Skin epidermis (tissue), 12 donors: ENCODE results near the gene SBF2.

Source experiments
- H3K27ac ChIP-seq, 21 experiments: fragments of 200-600 bp; sonication (generic) in 11 of 21; one replicate each; pipeline ENCODE4 v1.5.0; 2020; ENCODE audit warnings: mild to moderate bottlenecking in 3 of 21, inconsistent platforms in 2 of 21, moderate library complexity in 2 of 21
- H3K4me3 ChIP-seq, 7 experiments: fragments of 200-600 bp; sonication (generic) in 2 of 7; one replicate each; pipeline ENCODE4 v1.5.0; 2020; ENCODE audit warnings: inconsistent platforms in 2 of 7, mild to moderate bottlenecking in 2 of 7, moderate library complexity in 1 of 7

Gene SBF2

GRCh38 chr11:9820260-9820659, 473.8 kb downstream of the SBF2 start:
- no peak overlapping the region for H3K4me3 ChIP-seq
- peak overlapping the region in 4 of 21 experiments; percentile 4 to 20 (median 16) for H3K27ac ChIP-seq

GRCh38 chr11:9817191-9817590, 476.8 kb downstream of the SBF2 start:
- H3K4me3 ChIP-seq = no peak overlapping the region
- no peak overlapping the region for H3K27ac ChIP-seq

- peak overlapping the region in 3 of 21 experiments; percentile 26 to 49 (median 31) for H3K27ac ChIP-seq
- no peak overlapping the region for H3K4me3 ChIP-seq
These were observed 478.4 kb downstream of the SBF2 start for GRCh38 chr11:9815486-9816136.

GRCh38 chr11:9814108-9814507, 479.9 kb downstream of the SBF2 start:
- H3K27ac ChIP-seq = no peak overlapping the region

GRCh38 chr11:9808943-9809342, 485.1 kb downstream of the SBF2 start:
- Histone ChIP-seq H3K27ac (no peak overlapping the region), H3K4me3 (no peak overlapping the region)

More at GRCh38 chr11:9814108-9814507, 479.9 kb downstream of the SBF2 start:
- no peak overlapping the region for H3K4me3 ChIP-seq

GRCh38 chr11:9806946-9807687, 486.9 kb downstream of the SBF2 start:
- no peak overlapping the region for H3K27ac ChIP-seq

GRCh38 chr11:9804419-9804902, 489.6 kb downstream of the SBF2 start:
- H3K27ac ChIP-seq = peak overlapping the region in 9 of 21 experiments; percentile 7 to 62 (median 42)

More at GRCh38 chr11:9806946-9807687, 486.9 kb downstream of the SBF2 start:
- no peak overlapping the region for H3K4me3 ChIP-seq

GRCh38 chr11:9803685-9804418, 490.2 kb downstream of the SBF2 start:
- H3K4me3 ChIP-seq = no peak overlapping the region
- H3K27ac ChIP-seq = peak overlapping the region in 13 of 21 experiments; percentile 5 to 62 (median 42)

More at GRCh38 chr11:9804419-9804902, 489.6 kb downstream of the SBF2 start:
- no peak overlapping the region for H3K4me3 ChIP-seq

GRCh38 chr11:9802291-9802861, 491.6 kb downstream of the SBF2 start:
- no peak overlapping the region for H3K4me3 ChIP-seq
- peak overlapping the region in 12 of 21 experiments; percentile 11 to 67 (median 38) for H3K27ac ChIP-seq

- H3K27ac ChIP-seq = peak overlapping the region in 1 of 21 experiments; percentile 3
- no peak overlapping the region for H3K4me3 ChIP-seq
These were observed 494.1 kb downstream of the SBF2 start for GRCh38 chr11:9799886-9800285.

GRCh38 chr11:9797300-9797699, 496.7 kb downstream of the SBF2 start:
- Histone ChIP-seq H3K4me3 (no peak overlapping the region), H3K27ac (peak overlapping the region in 1 of 21 experiments; percentile 21)

GRCh38 chr11:9796854-9797253, 497.2 kb downstream of the SBF2 start:
- peak overlapping the region in 4 of 21 experiments; percentile 4 to 34 (median 24) for H3K27ac ChIP-seq
- no peak overlapping the region for H3K4me3 ChIP-seq

- Histone ChIP-seq H3K27ac (peak overlapping the region in 4 of 21 experiments; percentile 4 to 34 (median 24)), H3K4me3 (no peak overlapping the region)
These were observed 497.8 kb downstream of the SBF2 start for GRCh38 chr11:9796266-9796665.

GRCh38 chr11:9790703-9791102, 503.3 kb downstream of the SBF2 start:
- H3K27ac ChIP-seq = no peak overlapping the region
- H3K4me3 ChIP-seq = no peak overlapping the region

- H3K4me3 ChIP-seq = no peak overlapping the region
- no peak overlapping the region for H3K27ac ChIP-seq
These were observed 504.1 kb downstream of the SBF2 start for GRCh38 chr11:9789910-9790309.

- Histone ChIP-seq H3K4me3 (no peak overlapping the region), H3K27ac (peak overlapping the region in 2 of 21 experiments; percentile 27 to 28)
These were observed 506.0 kb downstream of the SBF2 start for GRCh38 chr11:9787981-9788521.

- H3K4me3 ChIP-seq = no peak overlapping the region
- peak overlapping the region in 2 of 21 experiments; percentile 27 to 28 for H3K27ac ChIP-seq
These were observed 506.8 kb downstream of the SBF2 start for GRCh38 chr11:9787260-9787659.

- peak overlapping the region in 6 of 21 experiments; percentile 19 to 37 (median 30) for H3K27ac ChIP-seq
- no peak overlapping the region for H3K4me3 ChIP-seq
These were observed 509.3 kb downstream of the SBF2 start for GRCh38 chr11:9784602-9785315.

- peak overlapping the region in 5 of 21 experiments; percentile 24 to 37 (median 33) for H3K27ac ChIP-seq
- H3K4me3 ChIP-seq = no peak overlapping the region
These were observed 510.0 kb downstream of the SBF2 start for GRCh38 chr11:9783986-9784385.
